VCaP (cell line): ENCODE measurements around the gene CCNI2.

ENCODE experiments used
- H3K27ac ChIP-seq: fragments of 450-650 bp; 2 replicates; pipeline ENCODE4 v1.5.1; 2017
- TF ChIP-seq, protein P1 (sequence below): fragments of 450-650 bp; conservative IDR thresholded peaks from 2 replicates; pipeline ENCODE4 v1.5.1; 2017; ENCODE audit warnings: mild to moderate bottlenecking, moderate library complexity

The CCNI2 gene, protein sequence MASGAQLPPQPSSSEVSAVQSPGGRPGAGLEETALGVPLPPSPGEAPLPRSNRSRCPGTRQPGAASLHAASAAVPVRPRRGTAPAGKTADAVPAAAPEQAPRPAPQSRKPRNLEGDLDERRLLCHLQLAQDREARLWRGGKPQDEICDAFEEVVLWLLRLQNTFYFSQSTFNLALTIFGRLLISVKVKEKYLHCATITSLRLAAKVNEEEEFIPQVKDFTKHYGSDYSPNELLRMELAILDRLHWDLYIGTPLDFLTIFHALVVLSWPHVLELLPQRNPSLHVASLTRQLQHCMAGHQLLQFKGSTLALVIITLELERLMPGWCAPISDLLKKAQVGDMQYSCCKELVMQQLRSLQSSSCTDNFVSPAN

DNA sequence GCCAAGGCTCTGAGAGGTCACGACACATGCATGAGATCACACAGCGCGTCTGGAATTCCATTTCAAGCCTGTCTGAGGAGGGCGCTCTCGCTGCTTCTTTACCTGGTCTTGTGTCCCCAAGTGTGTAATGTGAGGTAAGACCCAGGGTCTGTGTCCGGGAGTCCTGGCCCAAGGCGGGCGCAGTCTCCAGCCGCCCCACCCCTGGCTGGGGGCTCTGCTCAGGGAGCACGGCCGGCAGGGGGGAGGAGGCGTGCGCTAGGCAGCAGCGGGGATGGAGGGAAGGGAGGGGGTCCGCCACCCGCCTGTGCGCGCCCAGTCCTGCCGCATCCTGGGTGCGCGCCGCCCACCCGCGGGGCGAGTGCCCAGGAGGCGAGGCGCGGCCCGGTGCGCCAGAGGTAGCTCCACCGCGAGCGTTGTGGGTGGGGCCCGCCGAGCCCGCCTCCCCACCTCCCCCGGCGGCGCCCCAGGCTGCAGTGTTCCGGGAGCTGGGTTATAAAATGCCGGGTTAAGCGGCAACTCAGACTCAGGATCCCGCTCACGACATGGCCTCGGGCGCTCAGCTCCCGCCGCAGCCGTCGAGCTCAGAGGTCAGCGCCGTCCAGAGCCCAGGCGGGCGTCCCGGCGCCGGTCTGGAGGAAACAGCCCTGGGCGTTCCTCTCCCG, at the start of gene CCNI2:
TSS of gene CCNI2 (plus strand) at position 473 of the 662 bp plus-strand sequence. CDS start at position 543, 70 bp downstream.
- no peak within 1 kb of the TSS for H3K27ac ChIP-seq
- TF ChIP-seq, protein P1, sequence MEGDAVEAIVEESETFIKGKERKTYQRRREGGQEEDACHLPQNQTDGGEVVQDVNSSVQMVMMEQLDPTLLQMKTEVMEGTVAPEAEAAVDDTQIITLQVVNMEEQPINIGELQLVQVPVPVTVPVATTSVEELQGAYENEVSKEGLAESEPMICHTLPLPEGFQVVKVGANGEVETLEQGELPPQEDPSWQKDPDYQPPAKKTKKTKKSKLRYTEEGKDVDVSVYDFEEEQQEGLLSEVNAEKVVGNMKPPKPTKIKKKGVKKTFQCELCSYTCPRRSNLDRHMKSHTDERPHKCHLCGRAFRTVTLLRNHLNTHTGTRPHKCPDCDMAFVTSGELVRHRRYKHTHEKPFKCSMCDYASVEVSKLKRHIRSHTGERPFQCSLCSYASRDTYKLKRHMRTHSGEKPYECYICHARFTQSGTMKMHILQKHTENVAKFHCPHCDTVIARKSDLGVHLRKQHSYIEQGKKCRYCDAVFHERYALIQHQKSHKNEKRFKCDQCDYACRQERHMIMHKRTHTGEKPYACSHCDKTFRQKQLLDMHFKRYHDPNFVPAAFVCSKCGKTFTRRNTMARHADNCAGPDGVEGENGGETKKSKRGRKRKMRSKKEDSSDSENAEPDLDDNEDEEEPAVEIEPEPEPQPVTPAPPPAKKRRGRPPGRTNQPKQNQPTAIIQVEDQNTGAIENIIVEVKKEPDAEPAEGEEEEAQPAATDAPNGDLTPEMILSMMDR: no peak

DNA sequence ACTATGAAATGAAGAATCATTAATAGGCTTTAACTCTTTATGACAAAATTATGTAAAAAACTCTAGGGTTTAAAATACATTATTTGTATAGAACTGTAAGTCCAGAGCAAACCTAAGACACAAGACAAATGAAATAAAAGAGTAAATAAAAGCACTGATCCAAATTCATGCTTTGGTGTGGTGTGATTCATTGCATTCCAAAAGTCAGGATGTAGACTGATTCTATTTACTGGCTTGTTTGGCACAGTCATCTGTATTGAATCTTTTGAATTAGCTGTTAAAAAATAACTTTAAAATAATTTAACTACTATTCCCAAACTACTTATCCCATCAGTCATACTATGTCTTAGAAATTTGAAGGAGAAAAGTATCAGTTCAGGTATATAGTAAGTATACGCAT, 42.4 kb upstream of the CCNI2 start:
- TF ChIP-seq, protein P1: no peak
- H3K27ac ChIP-seq: no peak overlapping the region

DNA sequence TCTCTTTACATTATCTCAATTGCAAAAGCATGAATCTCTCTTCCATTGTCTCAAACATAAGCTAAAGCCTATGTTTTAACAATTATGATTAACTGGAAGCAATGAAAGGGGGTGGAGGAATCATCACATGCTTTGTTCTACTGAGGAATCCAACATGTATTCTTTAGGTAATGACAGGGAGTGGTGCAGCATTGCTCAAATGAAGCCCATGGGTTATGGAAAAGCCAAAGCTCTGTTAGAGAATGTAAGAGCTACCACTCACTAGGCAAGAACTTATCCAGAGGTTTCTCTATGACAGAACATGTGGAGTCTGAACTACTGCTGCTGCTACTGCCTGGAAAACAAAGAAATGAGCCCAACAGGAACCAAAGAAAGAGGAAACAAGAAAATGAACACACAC, 38.6 kb upstream of the CCNI2 start:
- TF ChIP-seq, protein P1: no peak
- no peak overlapping the region for H3K27ac ChIP-seq

DNA sequence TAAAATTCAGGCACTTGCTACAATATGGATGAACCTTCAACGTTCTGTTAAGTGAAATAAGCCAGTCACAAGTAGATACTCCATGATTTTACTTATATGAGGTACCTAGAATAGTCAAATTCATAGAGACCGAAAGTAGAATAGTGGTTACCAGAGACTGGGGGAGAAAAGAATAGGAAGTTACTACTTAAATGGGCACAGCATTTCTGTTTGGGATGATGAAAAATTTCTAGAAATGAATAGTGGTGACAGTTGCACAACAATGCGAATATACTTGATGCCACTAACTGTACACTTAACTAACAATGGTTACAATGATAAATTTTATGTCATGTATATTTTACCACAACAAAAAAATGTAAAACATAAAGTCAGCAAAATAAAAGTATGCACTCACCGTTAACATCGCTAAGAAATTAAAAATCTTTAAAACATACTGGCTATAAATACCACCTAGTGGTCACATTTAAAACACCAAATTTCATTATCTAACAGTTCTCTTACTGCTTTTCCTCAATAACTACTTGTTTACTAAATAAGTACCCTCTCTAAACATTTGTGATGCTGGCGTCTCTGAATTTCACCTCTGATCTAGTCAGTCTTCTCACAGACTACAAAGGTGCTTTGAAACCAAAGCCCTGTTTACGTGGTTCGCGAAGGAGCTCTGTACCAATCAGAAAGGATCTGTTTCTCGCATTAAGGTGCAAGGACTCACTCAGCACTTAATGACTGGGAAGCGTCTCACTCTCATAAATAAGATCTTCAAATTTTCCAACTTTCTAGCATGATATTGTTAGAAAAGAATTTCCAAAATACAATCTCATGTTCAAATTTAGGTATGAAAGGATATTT, 32.5 kb upstream of the CCNI2 start:
- TF ChIP-seq, protein P1: peak; percentile 63
- no peak overlapping the region for H3K27ac ChIP-seq

DNA sequence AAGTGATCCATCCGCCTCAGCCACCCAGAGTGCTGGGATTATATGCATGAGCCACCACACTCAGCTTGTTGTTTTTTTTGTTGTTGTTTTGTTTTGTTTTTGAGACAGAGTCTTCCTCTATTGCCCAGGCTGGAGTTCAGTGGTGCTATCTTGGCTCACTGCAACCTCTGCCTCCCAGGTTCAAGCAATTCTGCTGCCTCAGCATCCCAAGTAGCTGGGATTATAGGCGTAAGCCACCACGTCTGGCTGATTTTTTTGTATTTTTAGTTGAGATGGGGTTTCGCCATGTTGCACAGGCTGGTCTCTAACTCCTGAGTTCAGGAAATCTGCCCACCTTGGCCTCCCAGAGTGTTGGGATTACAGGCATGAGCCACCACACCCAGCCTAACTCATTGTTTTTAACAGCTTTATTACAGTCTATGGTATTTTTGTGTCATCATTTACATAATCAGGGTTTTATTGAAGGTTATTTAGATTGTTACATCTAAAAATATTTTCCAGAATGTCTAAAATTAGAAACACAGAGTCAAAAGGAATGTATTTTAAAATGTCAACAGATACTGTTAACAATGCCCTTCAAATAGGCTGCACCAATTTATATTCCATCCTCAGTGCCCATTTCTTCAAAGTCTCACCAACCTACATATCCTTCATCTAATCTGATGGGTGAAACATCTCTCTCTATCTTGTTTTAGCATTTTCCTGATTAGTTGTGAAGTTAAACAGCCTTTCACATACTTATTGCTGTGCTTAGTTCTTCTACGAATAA, 28.5 kb upstream of the CCNI2 start:
- TF ChIP-seq, protein P1: no peak
- H3K27ac ChIP-seq: no peak overlapping the region

DNA sequence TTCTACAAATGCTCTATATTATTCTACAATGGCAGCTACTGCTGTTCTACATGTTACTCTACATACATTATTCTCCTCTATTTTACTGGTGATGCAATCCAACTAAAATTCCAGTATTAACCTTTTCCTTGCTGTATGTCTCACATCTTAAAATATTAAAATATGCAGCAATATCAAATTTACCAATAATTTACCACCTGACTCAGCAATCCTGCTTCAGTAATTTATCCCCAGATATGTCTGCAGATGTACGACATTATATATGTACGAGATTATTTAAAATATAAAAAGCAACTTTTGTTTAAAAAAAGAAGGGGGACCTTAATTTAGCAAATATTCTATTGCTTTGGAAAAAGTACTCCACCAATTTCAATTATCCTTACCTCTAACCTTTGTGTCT, 21.5 kb upstream of the CCNI2 start:
- H3K27ac ChIP-seq: no peak overlapping the region
- TF ChIP-seq, protein P1: no peak
